Stimulated activated CD8-positive, alpha-beta memory T cell treated with anti-CD3 and anti-CD28 coated beads, Interleukin-12 subunit alpha, Interleukin-12 subunit beta, amount 100 ng/mL, for 24 hours (primary cell): ENCODE data around the gene ATP6V1G1.

Experiments used
- DNase-seq: peaks from one replicate; pipeline ENCODE4 v3.0.0-alpha.2; 2020; ENCODE audit errors: extremely low read depth

ATP6V1G1 gene

DNA sequence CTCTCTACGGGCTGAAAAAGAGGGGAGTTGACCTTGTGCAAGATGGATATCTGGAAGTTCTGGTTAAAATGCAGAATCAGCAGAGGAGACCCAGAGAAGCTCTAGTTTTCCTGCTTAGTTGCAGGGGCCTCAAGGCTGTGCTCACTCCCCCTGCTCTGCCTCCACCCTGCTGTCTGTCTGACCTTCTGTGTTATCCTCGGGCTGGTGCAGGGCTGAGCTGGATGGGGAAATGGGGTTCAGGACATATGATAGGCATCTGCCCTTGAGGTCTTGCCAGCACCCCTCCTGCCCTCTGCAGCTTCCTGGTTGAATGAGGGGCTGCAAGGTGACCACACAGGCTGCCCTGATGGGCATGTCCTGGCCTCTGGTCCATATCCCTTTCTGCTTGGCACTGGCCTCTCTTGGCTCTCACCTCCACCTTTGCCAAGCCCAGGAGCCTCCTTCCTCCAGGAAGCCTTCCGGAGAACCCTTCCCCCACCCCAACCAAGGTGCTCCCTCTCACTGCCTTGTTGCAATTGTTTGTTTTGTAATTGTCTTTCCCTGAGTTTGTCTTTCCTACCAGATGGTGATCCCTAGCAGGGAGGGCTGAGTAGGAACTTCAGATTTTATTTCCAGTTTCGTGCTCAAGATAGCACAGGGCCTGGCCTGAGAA lies 24.8 kb downstream of the ATP6V1G1 start:
- no peak for DNase-seq

DNA sequence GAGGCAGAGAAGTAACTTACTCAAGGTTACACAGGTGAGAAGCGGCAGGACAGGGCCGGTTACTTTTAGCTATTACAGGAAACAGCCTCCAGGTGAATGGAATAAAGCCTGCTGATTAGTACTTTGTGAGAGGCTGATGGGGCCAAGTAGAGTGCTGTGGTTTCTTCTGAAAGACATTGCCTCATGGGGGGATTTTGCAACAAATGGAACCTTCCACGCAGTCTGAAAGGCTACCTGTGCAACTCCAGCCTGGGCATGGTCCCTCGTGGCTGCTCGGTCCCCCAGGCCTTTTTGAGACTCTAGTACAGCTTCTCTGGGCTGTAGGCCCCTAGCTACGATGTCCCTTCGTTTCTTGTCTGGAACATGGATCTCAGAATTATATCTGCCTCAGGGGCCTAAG lies 25.5 kb downstream of the ATP6V1G1 start:
- no peak for DNase-seq

DNA sequence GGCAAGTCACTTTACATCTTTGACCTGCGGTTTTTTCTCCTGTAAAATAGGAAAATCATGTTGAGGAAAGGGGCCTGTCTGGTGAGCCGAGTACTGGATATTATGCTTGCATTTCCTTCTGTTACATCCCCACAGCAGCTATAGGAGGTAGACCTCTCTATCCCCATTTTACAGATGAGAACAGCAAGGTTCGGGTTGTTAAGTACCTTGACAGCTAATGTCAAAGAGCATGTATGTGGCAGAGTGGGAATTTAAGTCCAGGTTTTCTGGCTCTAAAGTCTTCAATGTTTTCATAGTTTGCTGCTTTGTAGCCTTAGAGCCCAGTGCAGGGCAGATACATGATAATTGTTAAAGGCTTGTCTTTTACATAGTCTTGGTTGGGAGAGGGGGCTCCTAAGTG lies 26.4 kb downstream of the ATP6V1G1 start:
- DNase-seq, result no peak

DNA sequence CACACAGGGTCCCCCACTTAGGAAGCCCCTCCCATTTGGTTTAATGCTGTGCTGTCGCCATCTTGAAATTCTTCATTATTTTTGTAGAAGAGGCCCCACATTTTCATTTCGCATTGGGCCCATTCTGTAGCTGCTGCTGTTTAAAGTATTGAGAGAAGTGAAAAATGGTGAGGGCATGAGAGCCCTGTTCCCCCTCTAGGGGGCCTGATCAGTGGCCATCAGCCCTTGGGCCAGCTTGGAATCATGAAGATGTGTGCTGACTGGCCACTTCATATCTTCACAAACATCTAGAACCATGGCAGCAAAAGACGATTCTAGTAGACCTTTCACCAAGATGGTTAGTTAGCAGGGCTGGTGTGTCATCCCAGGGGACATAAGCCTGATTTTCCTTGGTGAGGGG lies 26.8 kb downstream of the ATP6V1G1 start:
- no peak for DNase-seq

DNA sequence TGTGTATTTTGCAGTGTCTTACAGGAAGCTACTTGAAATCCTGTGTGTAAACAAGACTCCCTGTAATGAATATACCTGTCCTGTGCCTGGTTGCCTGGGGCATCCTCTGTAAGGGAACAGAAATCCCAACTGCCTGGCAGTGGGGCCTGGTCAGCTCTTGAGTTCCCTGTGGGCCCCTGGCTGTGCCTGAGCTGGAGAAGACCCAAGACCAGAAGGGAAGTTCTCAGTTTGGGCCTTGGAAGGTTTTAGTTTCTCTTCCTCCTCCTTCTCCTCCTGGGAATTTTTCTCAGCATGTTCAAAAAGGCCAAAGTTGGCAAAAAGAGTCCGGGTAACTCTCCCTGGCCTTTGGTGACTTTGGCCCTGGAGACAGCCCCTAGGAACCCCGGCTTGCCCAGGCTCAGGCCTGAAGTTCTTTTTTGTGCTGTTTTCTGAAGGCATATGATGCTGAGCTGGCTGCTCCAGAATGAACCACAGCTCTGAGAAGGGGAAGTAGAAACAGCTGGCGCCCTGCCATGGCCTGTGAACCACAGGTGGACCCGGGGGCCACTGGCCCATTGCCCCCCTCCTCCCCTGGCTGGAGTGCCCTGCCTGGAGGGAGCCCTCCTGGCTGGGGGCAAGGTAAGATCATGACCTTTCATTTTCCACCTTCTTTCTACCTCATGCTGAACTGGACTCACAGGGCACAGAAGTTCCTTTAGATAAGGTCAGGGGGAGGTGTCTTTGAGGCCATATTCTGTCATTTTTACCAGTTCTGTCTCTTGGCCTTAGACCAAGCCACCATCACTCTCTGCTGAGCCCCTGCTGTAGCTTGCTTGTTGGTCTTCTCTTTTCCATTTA lies 29.3 kb downstream of the ATP6V1G1 start:
- no peak for DNase-seq

DNA sequence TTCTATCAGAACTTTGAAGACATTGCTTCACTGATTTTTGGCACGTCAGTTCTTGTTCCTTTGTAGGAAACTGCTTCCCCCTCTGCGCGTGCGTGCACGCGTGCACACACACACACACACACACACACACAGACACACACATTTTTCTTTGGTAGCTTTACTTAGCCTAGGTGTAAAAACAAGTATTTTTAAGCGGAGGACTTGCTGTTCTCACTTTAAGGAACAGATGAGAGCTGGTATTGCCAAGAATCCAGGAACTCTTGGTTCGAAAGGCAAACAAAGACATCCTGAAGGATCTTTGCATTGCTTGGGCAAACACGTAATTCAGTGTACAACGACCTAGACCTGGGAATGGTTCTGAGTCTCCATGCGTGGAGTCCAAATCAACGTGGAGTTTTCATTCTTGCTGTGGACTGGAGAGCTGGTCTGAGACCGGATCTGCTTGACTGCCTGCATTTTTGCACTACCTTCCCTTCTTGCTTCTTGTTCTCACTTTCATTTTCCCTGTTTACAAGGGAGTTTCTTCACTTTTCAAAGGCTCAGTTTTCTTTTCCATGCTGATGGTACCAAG lies 31.7 kb downstream of the ATP6V1G1 start:
- no peak for DNase-seq

DNA sequence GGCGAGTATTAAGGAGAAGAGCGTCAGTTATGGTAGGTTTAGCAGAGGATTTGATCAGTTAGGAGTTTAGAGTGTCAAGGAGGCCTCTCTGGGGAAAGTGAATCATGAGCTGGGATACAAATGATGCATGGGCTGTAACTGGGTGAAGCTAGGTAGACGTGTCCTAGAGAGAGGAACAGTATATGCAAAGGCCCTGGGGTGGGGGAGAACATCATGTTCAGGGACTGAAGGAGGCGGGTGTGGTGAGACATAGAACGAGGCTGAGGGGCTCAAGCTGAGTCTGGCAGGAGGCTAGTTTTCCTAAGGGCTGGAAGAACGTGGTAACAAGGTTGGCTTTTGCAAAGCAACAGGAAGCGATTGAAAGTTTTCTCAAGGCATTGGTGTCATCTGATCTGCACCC lies 34.0 kb downstream of the ATP6V1G1 start:
- DNase-seq, result no peak

DNA sequence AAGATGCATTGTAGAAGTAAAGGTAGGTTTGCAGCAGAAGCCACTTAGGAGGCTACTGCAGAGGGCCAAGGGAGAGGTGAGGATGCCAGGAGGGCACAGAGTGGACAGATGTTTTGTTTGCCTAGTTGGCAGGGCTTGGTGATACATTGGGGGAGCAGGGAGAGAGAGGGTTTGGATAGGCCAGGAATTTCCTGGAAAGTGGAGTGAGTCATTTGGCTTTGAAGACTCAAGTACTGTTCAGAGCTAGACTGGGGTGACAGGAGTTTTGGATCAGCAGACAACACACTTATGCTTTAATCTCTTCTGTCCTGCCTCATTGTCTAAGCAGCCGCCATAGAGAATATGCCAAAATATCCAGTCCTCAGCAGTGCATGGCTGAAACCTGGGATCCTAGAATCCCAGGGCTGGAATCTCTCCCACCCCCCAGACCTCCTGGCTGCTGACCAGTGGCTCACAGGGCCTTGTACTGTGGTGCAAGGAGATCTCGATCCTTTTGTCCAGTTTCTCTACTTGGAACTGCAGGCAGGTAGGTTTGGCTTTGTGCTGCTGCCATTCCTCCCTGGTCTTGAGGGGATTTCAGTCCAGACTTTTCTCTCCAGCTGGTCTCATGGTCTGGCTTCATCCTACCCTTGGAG lies 34.5 kb downstream of the ATP6V1G1 start:
- DNase-seq, result no peak

DNA sequence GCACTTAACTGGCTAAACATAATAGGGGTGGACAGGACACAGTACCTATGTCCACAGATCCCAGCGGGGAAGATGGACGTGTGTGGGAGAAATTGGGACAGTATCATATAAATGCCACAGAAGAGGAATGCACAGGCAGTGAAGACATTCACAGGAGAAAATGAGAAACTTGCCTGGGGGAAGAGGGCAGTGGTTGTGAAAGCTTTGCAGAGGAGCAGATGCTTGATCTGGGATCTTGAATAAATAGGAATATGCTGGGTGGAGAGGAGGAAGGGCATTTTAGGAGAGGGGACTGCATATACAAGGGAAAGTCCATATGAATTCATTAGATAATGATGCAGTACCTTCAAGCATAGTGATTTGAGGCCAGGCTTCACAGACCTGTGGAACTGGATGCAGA lies 37.1 kb downstream of the ATP6V1G1 start:
- DNase-seq, result no peak

DNA sequence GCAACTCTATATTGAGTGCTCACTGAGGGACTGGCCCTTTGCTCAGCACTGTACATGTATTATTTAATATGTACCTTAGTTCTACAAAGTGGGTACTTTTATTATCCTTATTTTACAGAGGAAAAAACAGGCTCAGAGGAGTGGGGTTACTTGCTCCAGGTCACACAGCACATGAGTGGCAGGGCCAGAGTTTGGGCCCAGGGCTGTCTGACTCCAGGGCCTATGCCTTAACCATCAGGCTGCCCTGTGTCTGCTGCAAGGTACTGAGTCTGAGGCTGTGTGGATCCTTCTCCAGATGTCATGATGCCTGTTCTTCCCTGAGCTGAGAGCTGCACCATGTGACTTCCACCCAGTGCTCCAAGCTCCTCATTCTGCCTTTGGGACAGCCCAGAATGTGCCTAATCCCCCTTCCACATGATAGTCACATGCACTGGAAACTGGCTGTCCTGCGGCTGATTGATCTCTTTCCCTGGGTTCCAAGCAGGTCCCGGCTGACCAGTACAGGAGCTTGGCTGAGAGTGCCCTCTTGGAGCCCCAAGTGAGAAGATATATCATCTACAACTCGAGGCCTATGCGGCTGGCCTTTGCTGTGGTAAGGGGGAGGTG lies 38.9 kb downstream of the ATP6V1G1 start:
- no peak for DNase-seq

DNA sequence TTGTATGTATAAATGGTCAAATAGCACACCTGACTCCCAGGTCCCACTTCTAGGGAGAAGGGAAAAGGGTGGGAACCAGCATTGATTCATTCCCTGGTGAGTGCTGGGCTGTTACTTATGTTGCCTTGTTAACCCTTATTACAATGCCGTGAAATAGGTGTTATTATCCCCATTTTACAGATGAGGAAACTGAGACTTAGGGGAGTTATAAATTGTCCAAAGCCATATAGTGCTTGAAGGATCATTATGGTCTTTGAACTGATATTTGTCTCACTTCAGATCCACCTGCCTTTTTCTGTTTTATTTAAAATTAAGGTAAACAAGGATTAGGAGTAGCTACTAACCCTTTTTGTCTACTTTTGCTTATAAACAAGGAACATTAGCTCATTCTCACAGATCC lies 40.0 kb downstream of the ATP6V1G1 start:
- DNase-seq, result no peak

DNA sequence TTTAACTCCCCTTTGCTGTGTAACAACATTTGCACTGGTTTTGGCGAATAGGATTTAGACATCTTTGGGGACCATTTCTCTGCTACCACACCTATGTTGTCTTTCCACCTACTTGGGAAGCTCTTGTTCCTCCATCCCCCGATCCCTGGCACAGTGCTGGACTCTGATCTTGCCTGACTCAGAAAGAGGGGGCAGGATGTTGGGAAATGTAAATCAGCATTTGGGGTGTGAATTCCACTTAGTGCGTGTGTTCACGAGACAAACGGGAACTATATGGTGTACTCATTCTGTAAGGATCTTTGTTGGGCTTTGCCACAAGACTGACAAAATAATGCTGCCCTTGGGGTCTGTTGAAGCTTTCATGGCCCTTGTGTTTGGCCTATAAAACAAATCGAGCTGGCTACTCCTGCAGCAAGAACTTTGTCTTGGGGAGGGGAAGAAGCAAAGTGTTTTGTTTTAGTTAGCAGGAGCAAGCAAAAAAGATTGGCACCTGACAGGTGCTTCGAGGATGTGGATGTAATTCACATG lies 42.1 kb downstream of the ATP6V1G1 start:
- no peak for DNase-seq

DNA sequence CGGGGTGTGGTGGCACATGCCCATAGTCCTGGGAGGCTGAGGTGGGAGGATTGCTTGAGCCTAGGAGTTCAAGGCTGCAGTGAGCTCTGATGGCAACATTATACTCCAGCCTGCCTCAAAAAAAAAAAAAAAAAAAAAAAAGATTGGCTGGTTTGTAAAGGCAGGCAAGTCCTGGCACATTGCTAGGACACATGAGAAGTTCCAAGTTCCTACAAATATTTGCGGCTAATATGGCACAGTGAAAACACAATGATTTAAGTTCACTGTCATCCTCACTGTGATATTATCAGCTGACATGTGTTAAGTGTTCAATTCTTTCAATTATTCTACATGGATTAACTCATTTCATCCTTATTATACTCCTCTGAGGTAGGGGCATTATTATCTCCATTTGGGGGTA lies 43.6 kb downstream of the ATP6V1G1 start:
- no peak for DNase-seq

DNA sequence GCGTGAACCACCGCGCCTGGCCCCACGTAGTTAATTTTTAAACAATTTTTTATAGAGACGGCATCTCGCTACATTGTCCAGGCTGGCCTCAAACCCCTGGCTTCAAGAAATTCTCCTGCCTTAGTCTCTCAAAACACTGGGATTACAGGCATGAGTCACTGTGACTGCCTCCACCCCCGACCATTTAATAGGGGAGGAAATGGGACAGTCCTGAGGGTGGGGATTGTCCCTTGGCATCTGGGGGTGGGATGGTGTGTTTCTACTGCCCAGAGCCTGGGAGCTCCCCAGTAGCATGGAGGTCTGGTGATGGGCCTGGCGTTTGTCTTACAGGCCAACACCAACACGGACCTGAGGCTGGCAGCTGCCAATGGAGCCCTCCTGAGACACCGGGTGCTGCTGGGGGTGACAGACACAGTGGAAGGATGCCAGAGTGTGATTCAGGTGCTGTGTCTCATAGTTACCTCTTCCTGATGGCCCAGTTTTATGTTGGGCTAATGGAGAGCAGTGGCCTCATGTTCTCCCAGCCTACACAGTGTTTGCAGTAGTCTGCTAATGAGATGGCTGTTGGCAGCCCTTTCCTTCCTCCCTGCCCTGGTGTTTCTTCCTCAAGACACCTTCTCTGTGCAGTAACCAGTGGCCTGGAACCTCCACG lies 46.0 kb downstream of the ATP6V1G1 start:
- no peak for DNase-seq

DNA sequence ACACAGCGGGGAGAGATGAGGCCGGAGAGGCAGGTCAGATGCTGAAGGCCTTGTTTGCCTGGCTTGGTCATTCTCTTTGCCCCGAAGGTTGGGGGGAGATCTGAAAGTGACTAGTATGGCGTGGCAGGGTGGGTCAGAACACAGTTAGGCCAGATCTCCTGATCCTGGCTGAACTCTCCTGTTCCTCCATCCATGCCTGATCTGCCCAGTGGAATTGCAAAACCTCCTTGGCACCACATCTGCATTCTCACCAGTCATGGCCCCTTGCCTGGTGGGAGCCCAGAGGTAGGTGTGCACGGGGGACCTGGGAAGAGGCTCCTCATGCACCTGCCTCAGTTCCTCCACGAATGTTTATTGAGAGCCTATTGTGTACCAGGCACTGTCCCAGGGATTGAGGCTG lies 46.8 kb downstream of the ATP6V1G1 start:
- DNase-seq, result no peak

DNA sequence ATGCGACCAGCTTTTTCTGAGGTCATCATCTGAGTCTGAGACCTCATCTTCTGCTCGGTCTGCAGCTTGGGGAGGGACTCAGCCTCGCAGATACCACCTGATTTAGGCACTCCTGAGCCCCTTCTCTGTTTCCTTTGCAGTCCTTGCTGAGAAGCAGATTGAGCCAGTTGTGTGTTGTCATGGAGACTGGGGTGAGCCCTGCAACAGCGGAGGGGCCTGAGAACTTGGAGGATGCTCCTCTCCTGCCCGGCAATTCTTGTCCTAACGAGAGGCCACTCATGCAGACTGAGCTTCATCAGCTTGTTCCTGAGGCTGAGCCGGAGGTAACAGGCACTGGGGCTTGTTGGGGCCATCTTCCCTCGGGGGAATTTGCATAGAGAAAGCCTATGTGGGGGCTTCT lies 50.8 kb downstream of the ATP6V1G1 start:
- DNase-seq, result no peak

DNA sequence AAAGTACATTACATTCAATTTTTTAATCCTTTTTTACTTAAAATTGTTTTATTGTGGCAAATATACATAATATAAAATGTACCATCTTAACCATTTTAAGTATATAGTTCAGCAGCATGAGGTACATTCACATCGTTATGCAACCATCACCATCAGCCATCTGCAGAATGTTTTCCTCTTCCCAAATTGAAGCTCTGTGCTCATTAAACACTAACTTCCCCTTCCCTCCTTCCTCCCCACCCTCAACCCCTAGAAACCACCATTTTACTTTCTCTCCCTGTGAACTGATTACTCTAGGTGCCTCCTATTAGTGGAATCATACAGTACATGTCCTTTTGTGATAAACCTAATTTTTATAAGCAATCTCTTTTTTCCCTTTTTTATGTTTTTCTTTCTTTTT lies 54.4 kb downstream of the ATP6V1G1 start:
- DNase-seq, result no peak

DNA sequence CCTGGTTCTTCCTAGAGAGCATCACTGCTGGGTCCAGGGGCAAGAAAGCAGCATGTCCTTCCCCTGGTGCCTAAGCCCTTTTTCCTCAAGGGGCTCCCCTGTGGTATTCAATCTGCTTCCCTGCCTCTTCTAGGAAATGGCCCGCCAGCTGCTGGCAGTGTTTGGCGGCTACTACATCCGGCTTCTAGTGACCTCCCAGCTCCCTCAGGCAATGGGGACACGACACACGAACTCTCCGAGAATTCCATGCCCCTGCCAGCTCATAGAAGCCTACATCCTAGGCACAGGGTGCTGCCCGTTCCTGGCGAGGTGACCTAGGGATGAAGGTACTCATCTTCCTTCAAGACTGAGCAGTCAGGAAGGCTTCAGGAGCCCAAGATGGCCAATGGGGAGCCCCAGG lies 55.4 kb downstream of the ATP6V1G1 start:
- DNase-seq, result no peak

DNA sequence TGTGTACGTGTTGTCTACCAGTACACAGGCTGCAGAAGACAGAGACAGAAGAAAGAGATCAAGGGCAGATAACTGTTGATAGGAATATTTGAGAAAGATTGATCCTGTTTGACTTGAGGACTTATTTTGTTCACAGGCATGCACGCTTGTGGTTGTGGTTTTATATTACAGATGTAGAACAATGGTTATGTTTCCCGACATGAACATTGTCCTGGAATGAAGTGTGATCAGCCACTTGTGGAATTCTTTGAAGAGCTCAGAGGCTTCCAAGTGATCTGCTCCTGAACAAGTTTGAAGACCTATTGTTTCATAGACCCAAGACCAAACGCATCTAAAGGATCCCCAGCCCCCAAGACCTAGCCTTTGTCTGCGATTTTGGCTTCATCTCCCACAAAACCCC lies 56.3 kb downstream of the ATP6V1G1 start:
- DNase-seq, result no peak
